Gastrocnemius medialis (tissue), 4 donors: ENCODE results near the gene GRIK2. TPM values are rescaled to one million over a fixed set of nuclear protein-coding genes. Genes with fewer than 3 reads are reported as not detected.

Source experiments
- ATAC-seq, 2 donors: fragments of 150-250 bp; one replicate each; pipeline ENCODE4 v1.9.1; 2016
- DNase-seq, 2 donors: peaks; one replicate each; pipeline ENCODE4 v3.0.0-alpha.2; 2019
- H3K27ac ChIP-seq, 4 donors: fragments of 200-600 bp; sonication (generic); 1 replicate in 1 of 4; 2 replicates in 3 of 4; pipeline ENCODE4 v1.5.1; 2016 to 2018; ENCODE audit warnings: mild to moderate bottlenecking in 2 of 4, moderate library complexity in 1 of 4
- H3K27me3 ChIP-seq, 3 donors: fragments of 200-600 bp; sonication (generic) in 2 of 3; 1 replicate in 1 of 3; 2 replicates in 2 of 3; pipeline versions ENCODE4 v1.5.1 to v1.6.0; 2016 to 2019; ENCODE audit warnings: mild to moderate bottlenecking in 1 of 3, moderate library complexity in 1 of 3
- H3K36me3 ChIP-seq, 2 donors: fragments of 200-600 bp; sonication (generic) in 1 of 2; one replicate each; pipeline ENCODE4 v1.5.1; 2017 to 2018
- H3K4me1 ChIP-seq, 2 donors: fragments of 200-600 bp; sonication (generic) in 1 of 2; one replicate each; pipeline ENCODE4 v1.5.1; 2016 to 2017; ENCODE audit warnings: mild to moderate bottlenecking in 2 of 2
- H3K4me3 ChIP-seq, 4 donors: fragments of 200-600 bp; sonication (generic) in 3 of 4; 1 replicate in 1 of 4; 2 replicates in 3 of 4; pipeline ENCODE4 v1.5.1; 2016 to 2019; ENCODE audit warnings: mild to moderate bottlenecking in 2 of 4
- H3K9me3 ChIP-seq, 3 donors: fragments of 200-600 bp; sonication (generic) in 2 of 3; 1 replicate in 1 of 3; 2 replicates in 2 of 3; pipeline ENCODE4 v1.5.1; 2016 to 2019
- POLR2A ChIP-seq, 2 donors: fragments of 450-650 bp; IDR thresholded peaks; one replicate each; pipeline ENCODE4 v1.6.1; 2017; ENCODE audit warnings: antibody characterized with exemption in 2 of 2, mild to moderate bottlenecking in 2 of 2, moderate library complexity in 2 of 2
- in situ Hi-C, 4 donors: fragments of 200-750 bp; cut with MboI; loops; one replicate each; pipeline versions ENCODE4 v1.15.0 to v1.8.0; 2017; ENCODE audit warnings: low sequenced_read_pairs in 4 of 4
- intact Hi-C: fragments of 100-400 bp; cut with DNase I; formaldehyde crosslinking; loops from one replicate; pipeline ENCODE4 v1.15.1; 2023; ENCODE audit warnings: low total_unique reads
- total RNA-seq, 4 donors: library from RNA; depleted of rRNA; stranded (reverse); fragments of >200 nt; gene quantifications; one replicate each; pipeline versions ENCODE4 v1.1.0 to v1.2.3, GENCODE V29; 2016
- TF ChIP-seq, protein P1 (sequence below), 5 experiments: fragments of 450-650 bp in 3 of 5; fragments of 200-600 bp in 2 of 5; sonication (generic) in 2 of 5; IDR thresholded peaks in 4 of 5; conservative IDR thresholded peaks in 1 of 5; 1 replicate in 4 of 5; 2 replicates in 1 of 5; pipeline ENCODE4 v1.5.1; 2016 to 2019; ENCODE audit warnings: antibody characterized with exemption in 5 of 5, mild to moderate bottlenecking in 3 of 5, moderate library complexity in 3 of 5

The GRIK2 gene
- total RNA-seq, 4 donors from 2014 or later = 0.39 to 5.1 (median 0.79) TPM

DNA sequence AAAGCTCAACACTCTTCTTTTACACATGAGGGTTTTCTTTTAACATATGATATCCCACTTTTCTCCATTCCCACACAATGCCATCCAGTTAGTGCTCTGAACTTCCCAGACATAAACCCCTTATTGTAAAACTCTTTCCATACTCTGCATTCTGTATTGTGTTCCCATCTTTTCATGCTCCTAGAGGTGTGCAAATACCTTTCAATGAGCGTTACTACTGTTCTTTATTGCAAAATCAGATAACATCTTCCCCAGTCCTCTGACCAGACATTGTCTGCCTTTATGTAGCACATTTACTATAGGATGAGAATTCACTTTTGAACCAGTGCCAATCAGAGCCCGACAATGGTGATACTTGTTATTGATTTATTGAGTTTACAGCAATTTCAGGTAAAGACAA, 296.2 kb downstream of the GRIK2 start:
- ATAC-seq (no peak), DNase-seq (no peak)
- H3K4me1 ChIP-seq = no peaks in the 10 kb centered on the region
- no peak overlapping the region for H3K27ac ChIP-seq
- TF ChIP-seq, protein P1, sequence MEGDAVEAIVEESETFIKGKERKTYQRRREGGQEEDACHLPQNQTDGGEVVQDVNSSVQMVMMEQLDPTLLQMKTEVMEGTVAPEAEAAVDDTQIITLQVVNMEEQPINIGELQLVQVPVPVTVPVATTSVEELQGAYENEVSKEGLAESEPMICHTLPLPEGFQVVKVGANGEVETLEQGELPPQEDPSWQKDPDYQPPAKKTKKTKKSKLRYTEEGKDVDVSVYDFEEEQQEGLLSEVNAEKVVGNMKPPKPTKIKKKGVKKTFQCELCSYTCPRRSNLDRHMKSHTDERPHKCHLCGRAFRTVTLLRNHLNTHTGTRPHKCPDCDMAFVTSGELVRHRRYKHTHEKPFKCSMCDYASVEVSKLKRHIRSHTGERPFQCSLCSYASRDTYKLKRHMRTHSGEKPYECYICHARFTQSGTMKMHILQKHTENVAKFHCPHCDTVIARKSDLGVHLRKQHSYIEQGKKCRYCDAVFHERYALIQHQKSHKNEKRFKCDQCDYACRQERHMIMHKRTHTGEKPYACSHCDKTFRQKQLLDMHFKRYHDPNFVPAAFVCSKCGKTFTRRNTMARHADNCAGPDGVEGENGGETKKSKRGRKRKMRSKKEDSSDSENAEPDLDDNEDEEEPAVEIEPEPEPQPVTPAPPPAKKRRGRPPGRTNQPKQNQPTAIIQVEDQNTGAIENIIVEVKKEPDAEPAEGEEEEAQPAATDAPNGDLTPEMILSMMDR (IDR thresholded peaks at IDR 0.05 in 4 of 5, conservative IDR thresholded peaks at IDR 0.05 in 1 of 5) = no peak
- TF ChIP-seq POLR2A (IDR thresholded peaks at IDR 0.05) = no peak
- H3K4me3 ChIP-seq = no peak overlapping the region
- intact Hi-C loops (no loop called here), in situ Hi-C loops (no loop called here)
- H3K27me3 ChIP-seq = no peaks in the 10 kb centered on the region
- H3K9me3 ChIP-seq = no peaks in the 10 kb centered on the region
- H3K36me3 ChIP-seq = no peaks in the 10 kb centered on the region

DNA sequence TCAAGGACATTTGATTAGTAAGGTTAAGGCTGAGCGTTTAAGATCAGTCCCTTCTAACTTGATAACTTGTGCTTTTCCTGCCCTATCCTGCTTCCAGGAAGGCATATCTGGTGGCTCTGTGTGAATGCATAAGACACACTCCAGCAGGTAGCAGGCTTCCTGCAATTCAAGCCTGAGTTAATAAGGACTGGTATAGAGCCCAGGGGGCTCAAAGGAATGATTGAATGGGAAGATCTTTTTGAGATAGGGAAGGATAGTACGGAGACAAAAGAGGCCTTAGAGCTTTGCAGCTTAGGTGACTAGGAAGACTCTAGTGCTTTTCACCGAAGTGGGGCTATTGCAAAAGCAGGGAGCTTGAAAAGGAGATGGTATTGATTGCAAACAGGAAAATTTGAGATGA, 307.1 kb downstream of the GRIK2 start:
- Histone ChIP-seq H3K27me3 (no peaks in the 10 kb centered on the region), H3K27ac (no peak overlapping the region), H3K36me3 (no peaks in the 10 kb centered on the region), H3K4me3 (no peak overlapping the region), H3K9me3 (no peaks in the 10 kb centered on the region), H3K4me1 (no peaks in the 10 kb centered on the region)
- ATAC-seq (no peak), DNase-seq (no peak)
- intact Hi-C loops = no loop called here
- TF ChIP-seq POLR2A (IDR thresholded peaks at IDR 0.05) = no peak
- TF ChIP-seq, protein P1 (IDR thresholded peaks at IDR 0.05 in 4 of 5, conservative IDR thresholded peaks at IDR 0.05 in 1 of 5) = no peak
- in situ Hi-C loops = no loop called here

DNA sequence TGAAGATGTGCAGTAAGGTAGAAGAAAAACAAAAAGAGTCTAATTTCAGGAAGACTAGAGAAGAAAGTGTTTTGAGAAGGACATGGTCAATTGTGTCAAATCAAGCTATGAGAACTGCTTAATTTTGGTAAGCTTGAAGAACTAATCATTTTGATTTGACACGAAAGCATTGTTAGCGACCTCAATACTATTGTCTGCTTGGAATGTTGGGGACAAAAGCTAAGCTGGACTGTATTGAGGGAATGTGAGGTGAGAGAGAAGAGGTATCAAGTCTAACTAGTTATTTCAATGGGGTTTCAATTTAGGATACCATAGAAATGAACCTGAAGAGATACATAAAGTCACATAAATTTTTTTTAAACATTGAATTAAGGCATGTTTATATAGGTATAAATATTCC, 309.8 kb downstream of the GRIK2 start:
- no peak overlapping the region for H3K27ac ChIP-seq
- H3K9me3 ChIP-seq = no peaks in the 10 kb centered on the region
- no peak for TF ChIP-seq POLR2A (IDR thresholded peaks at IDR 0.05)
- TF ChIP-seq, protein P1 (IDR thresholded peaks at IDR 0.05 in 4 of 5, conservative IDR thresholded peaks at IDR 0.05 in 1 of 5) = no peak
- H3K27me3 ChIP-seq = no peaks in the 10 kb centered on the region
- H3K4me3 ChIP-seq = no peak overlapping the region
- DNase-seq (no peak), ATAC-seq (no peak)
- intact Hi-C loops (no loop called here), in situ Hi-C loops (no loop called here)
- no peaks in the 10 kb centered on the region for H3K36me3 ChIP-seq
- no peaks in the 10 kb centered on the region for H3K4me1 ChIP-seq

DNA sequence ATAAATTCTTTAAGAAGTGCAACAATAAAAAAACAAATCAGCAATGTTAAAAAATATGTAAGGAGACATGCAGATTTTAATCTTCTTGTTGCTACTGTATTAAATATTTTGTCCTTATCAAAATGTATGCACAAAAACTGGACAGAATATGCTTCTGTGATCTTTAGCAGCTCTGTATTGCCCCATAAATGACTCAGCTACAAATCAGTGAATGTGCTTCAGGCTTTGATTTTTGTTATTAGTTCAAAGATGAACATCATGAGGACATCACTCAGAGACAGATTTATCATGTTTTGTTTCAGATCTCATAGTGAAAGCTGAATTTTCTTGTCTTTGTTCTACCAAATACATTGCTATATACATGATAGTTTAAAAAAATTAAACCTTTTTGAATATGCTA, 312.4 kb downstream of the GRIK2 start:
- Histone ChIP-seq H3K4me1 (no peaks in the 10 kb centered on the region), H3K36me3 (no peaks in the 10 kb centered on the region), H3K27ac (no peak overlapping the region), H3K27me3 (no peaks in the 10 kb centered on the region), H3K4me3 (no peak overlapping the region), H3K9me3 (no peaks in the 10 kb centered on the region)
- TF ChIP-seq, protein P1 (IDR thresholded peaks at IDR 0.05 in 4 of 5, conservative IDR thresholded peaks at IDR 0.05 in 1 of 5) = no peak
- TF ChIP-seq POLR2A (IDR thresholded peaks at IDR 0.05) = no peak
- intact Hi-C loops = no loop called here
- in situ Hi-C loops = no loop called here
- ATAC-seq (no peak), DNase-seq (no peak)

DNA sequence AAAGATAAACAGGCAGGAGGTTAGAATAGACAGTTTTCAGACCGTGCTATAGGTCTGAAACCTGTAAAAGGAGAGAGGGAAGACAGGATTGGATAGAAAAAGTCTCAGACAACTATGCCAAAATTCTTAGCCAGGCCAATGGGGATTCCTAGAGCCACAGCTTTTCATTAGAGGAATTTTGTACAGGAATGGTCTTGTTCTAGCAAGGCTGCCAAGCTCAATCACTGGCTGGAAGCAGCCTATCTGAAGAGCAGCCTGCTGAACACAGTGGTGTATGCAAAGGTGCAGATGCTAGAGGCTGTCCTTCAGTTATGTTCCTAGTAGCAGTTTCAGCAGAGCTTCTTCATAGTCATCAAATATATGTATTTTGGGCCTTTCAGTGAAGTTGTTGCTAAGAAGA, 313.1 kb downstream of the GRIK2 start:
- no peak for ATAC-seq
- Histone ChIP-seq H3K36me3 (no peaks in the 10 kb centered on the region), H3K4me3 (no peak overlapping the region), H3K27ac (no peak overlapping the region), H3K9me3 (no peaks in the 10 kb centered on the region), H3K4me1 (no peaks in the 10 kb centered on the region), H3K27me3 (no peaks in the 10 kb centered on the region)
- TF ChIP-seq, protein P1 (IDR thresholded peaks at IDR 0.05 in 4 of 5, conservative IDR thresholded peaks at IDR 0.05 in 1 of 5) = no peak
- no peak for TF ChIP-seq POLR2A (IDR thresholded peaks at IDR 0.05)
- intact Hi-C loops = no loop called here
- no peak for DNase-seq
- in situ Hi-C loops = no loop called here
